Right lobe of liver (tissue), 4 donors: ENCODE results near the gene FHL1.

Source experiments
- CTCF ChIP-seq, 4 donors: fragments of 200-600 bp in 3 of 4; fragments of 450-650 bp in 1 of 4; IDR thresholded peaks; one replicate each; pipeline versions ENCODE4 v1.5.1 to v1.8.0; 2016 to 2022; ENCODE audit warnings: antibody characterized with exemption in 4 of 4, mild to moderate bottlenecking in 2 of 4
- POLR2A ChIP-seq: fragments of 450-650 bp; IDR thresholded peaks from one replicate; pipeline ENCODE4 v1.6.1; 2017; ENCODE audit warnings: antibody characterized with exemption, mild to moderate bottlenecking
- donor health status: DM: no; HTN: no; CAD: no.
- donor health status: DM: no; HTN: no; CAD: no.
- donor health status: DM: no; HTN: yes; CAD: no.

GRCh38 chrX:136115126-136115903 is 32.0 kb upstream of the FHL1 start:
- TF ChIP-seq POLR2A (no peak), CTCF (IDR thresholded peaks at IDR 0.05) (no peak)
